Upper lobe of left lung (tissue), 6 donors: ENCODE measurements around the gene XIRP2. TPM values are rescaled to one million over a fixed set of nuclear protein-coding genes. Genes with fewer than 3 reads are reported as not detected.
A peak's percentile ranks its signal among the peaks of the same experiment; 100 is the strongest.

Experiments used
- ATAC-seq, 2 donors: fragments of 200-7000 bp; cut with Tn5 transposase; one replicate each; pipeline ENCODE4 v1.9.1; 2022; ENCODE audit warnings: mild to moderate bottlenecking in 2 of 2, moderate library complexity in 2 of 2; ENCODE audit not compliant: low FRiP score in 2 of 2
- DNase-seq, 2 donors: peaks; one replicate each; pipeline ENCODE4 v3.0.0-alpha.2; 2019 to 2020
- H3K27ac ChIP-seq, 4 donors: fragments of 200-600 bp; sonication (generic); one replicate each; pipeline ENCODE4 v1.5.1; 2016 to 2019
- H3K27me3 ChIP-seq, 4 donors: fragments of 200-600 bp; sonication (generic); one replicate each; pipeline ENCODE4 v1.5.1; 2017 to 2019
- H3K36me3 ChIP-seq, 4 donors: fragments of 200-600 bp; sonication (generic); one replicate each; pipeline ENCODE4 v1.5.1; 2016 to 2019
- H3K4me1 ChIP-seq, 4 donors: fragments of 200-600 bp; sonication (generic); one replicate each; pipeline ENCODE4 v1.5.1; 2018 to 2019
- H3K4me3 ChIP-seq, 4 donors: fragments of 200-600 bp; sonication (generic); one replicate each; pipeline ENCODE4 v1.5.1; 2017 to 2019; ENCODE audit warnings: mild to moderate bottlenecking in 2 of 4, moderate library complexity in 1 of 4
- H3K9me3 ChIP-seq, 4 donors: fragments of 200-600 bp; sonication (generic); one replicate each; pipeline ENCODE4 v1.5.1; 2018 to 2019
- CTCF ChIP-seq, 6 experiments: fragments of 450-650 bp in 4 of 6; fragments of 200-600 bp in 2 of 6; sonication (generic) in 2 of 6; IDR thresholded peaks; one replicate each; pipeline ENCODE4 v1.5.1; 2016 to 2019; ENCODE audit warnings: antibody characterized with exemption in 6 of 6
- EP300 ChIP-seq, 4 donors: sonication (generic); formaldehyde crosslinking; IDR thresholded peaks; one replicate each; pipeline ENCODE4 v1.5.1; 2017; ENCODE audit warnings: antibody characterized with exemption in 4 of 4, control low read depth in 2 of 4
- POLR2A ChIP-seq, 4 donors: fragments of 450-650 bp; IDR thresholded peaks; one replicate each; pipeline ENCODE4 v1.5.1; 2016 to 2017; ENCODE audit warnings: antibody characterized with exemption in 4 of 4, mild to moderate bottlenecking in 2 of 4
- POLR2AphosphoS5 ChIP-seq, 2 donors: sonication (generic); formaldehyde crosslinking; IDR thresholded peaks; one replicate each; pipeline ENCODE4 v1.5.1; 2017; ENCODE audit warnings: antibody characterized with exemption in 2 of 2
- WGBS, 2 donors: methylation state at CpG; one replicate each; pipeline ENCODE4 v1.1.5; 2017 to 2018; 5-methylcytosine and 5-hydroxymethylcytosine counted together
- total RNA-seq, 6 donors: library from RNA; depleted of rRNA in 4 of 6; stranded (reverse); fragments of >200 nt in 4 of 6; gene quantifications; one replicate each; pipeline versions ENCODE4 v1.1.0 to v1.2.1, GENCODE V29; 2016 to 2021
- donor health status: DM: no; HTN: no; CAD: no; lungs with moderate emphysema.
- donor health status: DM: no; HTN: yes; CAD: no; lungs with severe emphysema.

The XIRP2 gene
- total RNA-seq, 6 donors from 2014 or later, result under 0.01 to 0.89 (median 0.33) TPM; not detected in 2

- no peak for DNase-seq
- Histone ChIP-seq H3K9me3 (no peaks in the 10 kb centered on the region), H3K4me1 (peaks cover 0 to 12% (median 5%) of the 10 kb centered on the region in 4 donors), H3K27me3 (no peaks in the 10 kb centered on the region), H3K4me3 (no peak overlapping the region), H3K36me3 (no peaks in the 10 kb centered on the region), H3K27ac (no peak overlapping the region)
- WGBS, 2 donors, result 41 to 52% methylated on average over 2 of the region's 2 CpGs
- no peak for TF ChIP-seq POLR2AphosphoS5 (IDR thresholded peaks at IDR 0.05)
- TF ChIP-seq CTCF (IDR thresholded peaks at IDR 0.05), result no peak
- no peak for TF ChIP-seq EP300 (IDR thresholded peaks at IDR 0.05)
- no peak for TF ChIP-seq POLR2A (IDR thresholded peaks at IDR 0.05)
- no peak for ATAC-seq
Measured at GRCh38 chr2:167198576-167198975, 310.3 kb downstream of the XIRP2 start.

GRCh38 chr2:167200019-167200418 lies 311.7 kb downstream of the XIRP2 start:
- Histone ChIP-seq H3K4me1 (peaks cover 0 to 12% (median 5%) of the 10 kb centered on the region in 4 donors), H3K9me3 (no peaks in the 10 kb centered on the region), H3K27me3 (no peaks in the 10 kb centered on the region), H3K36me3 (no peaks in the 10 kb centered on the region), H3K4me3 (no peak overlapping the region), H3K27ac (no peak overlapping the region)
- no peak for TF ChIP-seq CTCF (IDR thresholded peaks at IDR 0.05)
- no peak for TF ChIP-seq POLR2AphosphoS5 (IDR thresholded peaks at IDR 0.05)
- no peak for TF ChIP-seq EP300 (IDR thresholded peaks at IDR 0.05)
- TF ChIP-seq POLR2A (IDR thresholded peaks at IDR 0.05), result no peak
- ATAC-seq (no peak), DNase-seq (no peak)
- 90 to 91% methylated on average over 5 of the region's 5 CpGs for WGBS, 2 donors

- Histone ChIP-seq H3K9me3 (no peaks in the 10 kb centered on the region), H3K36me3 (no peaks in the 10 kb centered on the region), H3K4me3 (no peak overlapping the region), H3K4me1 (no peaks in the 10 kb centered on the region), H3K27me3 (no peaks in the 10 kb centered on the region), H3K27ac (no peak overlapping the region)
- WGBS, 2 donors, result 49 to 53% methylated on average over 3 of the region's 3 CpGs
- no peak for DNase-seq
- no peak for TF ChIP-seq EP300 (IDR thresholded peaks at IDR 0.05)
- no peak for TF ChIP-seq POLR2A (IDR thresholded peaks at IDR 0.05)
- no peak for TF ChIP-seq POLR2AphosphoS5 (IDR thresholded peaks at IDR 0.05)
- TF ChIP-seq CTCF (IDR thresholded peaks at IDR 0.05), result no peak
- ATAC-seq, result peak in 1 of 2 donors; percentile 63
Measured at GRCh38 chr2:167209784-167210183, 321.5 kb downstream of the XIRP2 start.

GRCh38 chr2:167212014-167212648 lies 323.9 kb downstream of the XIRP2 start:
- Histone ChIP-seq H3K9me3 (no peaks in the 10 kb centered on the region), H3K27ac (no peak overlapping the region), H3K27me3 (no peaks in the 10 kb centered on the region), H3K4me3 (no peak overlapping the region), H3K36me3 (no peaks in the 10 kb centered on the region), H3K4me1 (no peaks in the 10 kb centered on the region)
- TF ChIP-seq POLR2AphosphoS5 (IDR thresholded peaks at IDR 0.05), result no peak
- TF ChIP-seq CTCF (IDR thresholded peaks at IDR 0.05), result peak; percentile 30 to 68 (median 58)
- ATAC-seq, result peak in 1 of 2 donors; percentile 62
- no peak for DNase-seq
- WGBS, 2 donors, result 0 to 8% methylated on average over 3 of the region's 3 CpGs

- Histone ChIP-seq H3K27ac (no peak overlapping the region), H3K36me3 (no peaks in the 10 kb centered on the region), H3K9me3 (no peaks in the 10 kb centered on the region), H3K4me1 (no peaks in the 10 kb centered on the region), H3K27me3 (no peaks in the 10 kb centered on the region), H3K4me3 (no peak overlapping the region)
- no peak for ATAC-seq
- no peak for TF ChIP-seq POLR2AphosphoS5 (IDR thresholded peaks at IDR 0.05)
- no peak for TF ChIP-seq EP300 (IDR thresholded peaks at IDR 0.05)
- TF ChIP-seq POLR2A (IDR thresholded peaks at IDR 0.05), result no peak
- no peak for TF ChIP-seq CTCF (IDR thresholded peaks at IDR 0.05)
- no peak for DNase-seq
- WGBS, 2 donors, result 78 to 92% methylated on average over 3 to 4 of the region's 4 CpGs
Measured at GRCh38 chr2:167215595-167215994, 327.3 kb downstream of the XIRP2 start.
